ENCODE results near the gene TCIRG1. TPM values are rescaled to one million over a fixed set of nuclear protein-coding genes. Genes with fewer than 3 reads are reported as not detected.

TCIRG1 gene
- total RNA-seq, 1 experiment from 2014 or later: 51.1 TPM

GRCh38 chr11:68041617-68042218, 2.9 kb downstream of the TCIRG1 start:
- H3K4me1 Mint-ChIP-seq: peaks cover 15% of the 10 kb centered on the region
- H3K9me3 Mint-ChIP-seq: no peaks in the 10 kb centered on the region
- H3K27me3 Mint-ChIP-seq (ENCODE audit: low read depth): no peaks in the 10 kb centered on the region
- TF ChIP-seq MLX (CRISPR knock-in tag; IDR thresholded peaks at IDR 0.05) (no peak), ZBTB21 (CRISPR knock-in tag; IDR thresholded peaks at IDR 0.05; ENCODE audit: borderline replicate concordance) (no peak), MYBL2 (CRISPR knock-in tag; IDR thresholded peaks at IDR 0.05) (no peak), ZMAT4 (CRISPR knock-in tag; IDR thresholded peaks at IDR 0.05) (no peak), EMX1 (CRISPR knock-in tag; IDR thresholded peaks at IDR 0.05) (no peak)
- POLR2A ChIA-PET: interaction anchor here (0.6 kb wide), 1 partner anchor 55 kb away, joined by 3 read pairs; no protein-coding TSS in a partner anchor
- H3K36me3 Mint-ChIP-seq: no peaks in the 10 kb centered on the region
- peak overlapping the region; percentile 96 for H3K27ac Mint-ChIP-seq
- CTCF ChIA-PET: interaction anchor here (0.9 to 2.0 kb wide), 8 partner anchors 9 to 216 kb away, joined by 3 to 8 read pairs (median 4); no protein-coding TSS in a partner anchor
- no peak for ATAC-seq
- no peak overlapping the region for H3K4me3 Mint-ChIP-seq
- no peak for DNase-seq (ENCODE audit: low spot score)

GRCh38 chr11:68042219-68043028, 3.6 kb downstream of the TCIRG1 start:
- Mint-ChIP-seq H3K27me3 (ENCODE audit: low read depth) (no peaks in the 10 kb centered on the region), H3K9me3 (no peaks in the 10 kb centered on the region), H3K27ac (no peak overlapping the region), H3K4me1 (peaks cover 15% of the 10 kb centered on the region), H3K36me3 (no peaks in the 10 kb centered on the region), H3K4me3 (no peak overlapping the region)
- POLR2A ChIA-PET: interaction anchor here (0.6 to 1.1 kb wide), 2 partner anchors 9 to 55 kb away, joined by 3 read pairs; no protein-coding TSS in a partner anchor
- CTCF ChIA-PET: interaction anchor here (0.6 to 2.0 kb wide), 10 partner anchors 9 to 215 kb away, joined by 3 to 8 read pairs (median 4); partner anchors contain the start of gene ALDH3B1
- DNase-seq (ENCODE audit: low spot score) (no peak), ATAC-seq (no peak)
- TF ChIP-seq MAX (CRISPR knock-in tag; IDR thresholded peaks at IDR 0.05) (no peak), ERG (CRISPR knock-in tag; IDR thresholded peaks at IDR 0.05) (no peak), AFF4 (CRISPR knock-in tag; IDR thresholded peaks at IDR 0.05; ENCODE audit: borderline replicate concordance) (no peak), ELF4 (CRISPR knock-in tag; IDR thresholded peaks at IDR 0.05; ENCODE audit: low read depth) (no peak), PRRX2 (CRISPR knock-in tag; IDR thresholded peaks at IDR 0.05) (no peak), ZNF532 (CRISPR knock-in tag; IDR thresholded peaks at IDR 0.05; ENCODE audit: borderline replicate concordance) (no peak), SP1 (CRISPR knock-in tag; conservative IDR thresholded peaks at IDR 0.05) (no peak), ARID4B (CRISPR knock-in tag; IDR thresholded peaks at IDR 0.05; ENCODE audit: borderline replicate concordance) (no peak), GTF2I (CRISPR knock-in tag; conservative IDR thresholded peaks at IDR 0.05) (no peak)

Data from WTC11 (cell line).